GM18907 (cell line): Measurements from ENCODE around the gene CDKAL1.
"Not testable (repeated sequence)": the region's sequence is repeated elsewhere in the genome, so short reads cannot be mapped to it uniquely, and the experiment has no call there.

Experiments
- ATAC-seq: cut with Tn5 transposase; IDR thresholded peaks from one replicate; pipeline ENCODE4 v1.9.1; 2021; ENCODE audit warnings: mild to moderate bottlenecking, moderate library complexity; ENCODE audit not compliant: unreplicated experiment

CDKAL1 gene

GRCh38 chr6:20632696-20633095, 98.4 kb downstream of the CDKAL1 start:
- ATAC-seq: no peak

- ATAC-seq: no peak
Observed at GRCh38 chr6:20633566-20634340, 99.5 kb downstream of the CDKAL1 start.

- ATAC-seq: no peak
Observed at GRCh38 chr6:20639161-20639560, 104.9 kb downstream of the CDKAL1 start.

GRCh38 chr6:20640181-20640580, 105.9 kb downstream of the CDKAL1 start:
- no peak for ATAC-seq

- ATAC-seq: no peak
Observed at GRCh38 chr6:20642441-20642840, 108.2 kb downstream of the CDKAL1 start.

GRCh38 chr6:20644667-20645370, 110.6 kb downstream of the CDKAL1 start:
- no peak for ATAC-seq

- ATAC-seq: not testable (repeated sequence)
Observed at GRCh38 chr6:20645572-20645971, 111.3 kb downstream of the CDKAL1 start.

- no peak for ATAC-seq
Observed at GRCh38 chr6:20647585-20647984, 113.3 kb downstream of the CDKAL1 start.

- ATAC-seq: not testable (repeated sequence)
Observed at GRCh38 chr6:20649696-20650470, 115.6 kb downstream of the CDKAL1 start.

GRCh38 chr6:20652299-20653084, 118.2 kb downstream of the CDKAL1 start:
- no peak for ATAC-seq

- ATAC-seq: no peak
Observed at GRCh38 chr6:20653085-20653479, 118.8 kb downstream of the CDKAL1 start.

- ATAC-seq: no peak
Observed at GRCh38 chr6:20655317-20655716, 121.1 kb downstream of the CDKAL1 start.

- no peak for ATAC-seq
Observed at GRCh38 chr6:20657274-20657800, 123.1 kb downstream of the CDKAL1 start.

GRCh38 chr6:20658053-20658452, 123.8 kb downstream of the CDKAL1 start:
- ATAC-seq: no peak

GRCh38 chr6:20658516-20658915, 124.3 kb downstream of the CDKAL1 start:
- ATAC-seq: no peak

- no peak for ATAC-seq
Observed at GRCh38 chr6:20660534-20660933, 126.3 kb downstream of the CDKAL1 start.

- no peak for ATAC-seq
Observed at GRCh38 chr6:20661721-20662120, 127.5 kb downstream of the CDKAL1 start.

GRCh38 chr6:20664250-20664649, 130.0 kb downstream of the CDKAL1 start:
- no peak for ATAC-seq

GRCh38 chr6:20665290-20665689, 131.0 kb downstream of the CDKAL1 start:
- no peak for ATAC-seq

GRCh38 chr6:20669571-20670314, 135.5 kb downstream of the CDKAL1 start:
- ATAC-seq: peak; percentile 94
